Neural cell (in vitro differentiated cells): ENCODE data around the gene TNC. TPM values are rescaled to one million over a fixed set of nuclear protein-coding genes. Genes with fewer than 3 reads are reported as not detected.

ENCODE experiments used
- H2AFZ ChIP-seq: fragments of 200-600, 300-800 bp; sonication (generic), shearing (Covaris generic); 2 replicates; pipeline ENCODE4 v1.6.0; 2014; ENCODE audit warnings: low read depth, mild to moderate bottlenecking, antibody characterized with exemption, low read length, moderate library complexity
- H3F3A ChIP-seq: fragments of 200-600 bp; shearing (Covaris generic); 2 replicates; pipeline ENCODE4 v1.6.1; 2016; ENCODE audit warnings: mild to moderate bottlenecking, moderate library complexity, mixed read lengths, antibody characterized with exemption, low read length; ENCODE audit not compliant: insufficient read depth, poor library complexity, severe bottlenecking
- H3K27ac ChIP-seq: fragments of 200-600, 300-800 bp; sonication (generic), shearing (Covaris generic); 2 replicates; pipeline ENCODE4 v1.5.1; 2014; ENCODE audit warnings: mild to moderate bottlenecking, low read length, moderate library complexity
- H3K27me3 ChIP-seq: fragments of 300-800, 200-600 bp; sonication (generic), shearing (Covaris generic); 2 replicates; pipeline ENCODE4 v1.6.0; 2014; ENCODE audit warnings: mild to moderate bottlenecking, low read depth, low read length, moderate library complexity; ENCODE audit not compliant: insufficient read depth
- H3K36me3 ChIP-seq: fragments of 300-800, 200-600 bp; sonication (generic), shearing (Covaris generic); 2 replicates; pipeline ENCODE4 v1.5.1; 2014; ENCODE audit warnings: mild to moderate bottlenecking, antibody characterized with exemption, low read length, moderate library complexity; ENCODE audit not compliant: insufficient read depth
- H3K4me2 ChIP-seq: fragments of 300-800, 200-600 bp; sonication (generic), shearing (Covaris generic); 2 replicates; pipeline ENCODE4 v1.6.0; 2014; ENCODE audit warnings: mild to moderate bottlenecking, low read length
- H3K4me3 ChIP-seq: fragments of 300-800, 200-600 bp; sonication (generic), shearing (Covaris generic); 2 replicates; pipeline ENCODE4 v1.5.1; 2014; ENCODE audit warnings: mild to moderate bottlenecking, low read length, moderate library complexity
- H3K79me2 ChIP-seq: fragments of 200-600 bp; shearing (Covaris generic); replicated peaks from 2 replicates; pipeline ENCODE4 v1.6.0; 2014; ENCODE audit warnings: mild to moderate bottlenecking, low read length, moderate library complexity; ENCODE audit not compliant: insufficient read depth
- H3K9ac ChIP-seq: fragments of 300-800, 200-600 bp; sonication (generic), shearing (Covaris generic); 2 replicates; pipeline ENCODE4 v1.6.1; 2016; ENCODE audit warnings: mild to moderate bottlenecking, low read length, mixed read lengths
- H3K9me2 ChIP-seq: fragments of 200-600 bp; shearing (Covaris generic); 2 replicates; pipeline ENCODE4 v1.6.1; 2016; ENCODE audit warnings: mild to moderate bottlenecking, low read length, mixed read lengths; ENCODE audit not compliant: insufficient read depth
- H3K9me3 ChIP-seq: fragments of 200-600, 300-800 bp; sonication (generic), shearing (Covaris generic); 2 replicates; pipeline ENCODE4 v1.6.1; 2016; ENCODE audit warnings: mild to moderate bottlenecking, mixed run types, low read length, moderate library complexity, mixed read lengths
- H4K20me1 ChIP-seq: fragments of 200-600 bp; shearing (Covaris generic); 2 replicates; pipeline ENCODE4 v1.6.1; 2016; ENCODE audit warnings: mild to moderate bottlenecking, mixed run types; ENCODE audit not compliant: insufficient read depth
- CTCF ChIP-seq: fragments of 450-650 bp; IDR thresholded peaks from 2 replicates; pipeline ENCODE4 v1.5.1; 2014; ENCODE audit warnings: antibody characterized with exemption, mild to moderate bottlenecking, moderate library complexity; ENCODE audit not compliant: poor library complexity, severe bottlenecking
- EP300 ChIP-seq: fragments of 450-650 bp; conservative IDR thresholded peaks from 2 replicates; pipeline ENCODE4 v1.6.1; 2014; ENCODE audit warnings: antibody characterized with exemption, mild to moderate bottlenecking, moderate library complexity; ENCODE audit not compliant: poor library complexity, severe bottlenecking
- EZH2 ChIP-seq: fragments of 200-600, 300-800 bp; shearing (Covaris generic), sonication (generic); IDR thresholded peaks from 2 replicates; pipeline ENCODE4 v1.6.1; 2014; ENCODE audit warnings: antibody characterized with exemption, low read length, borderline replicate concordance, mild to moderate bottlenecking; ENCODE audit not compliant: insufficient read depth, poor library complexity, severe bottlenecking
- MXI1 ChIP-seq: fragments of 450-650 bp; conservative IDR thresholded peaks from 2 replicates; pipeline ENCODE4 v1.6.1; 2014; ENCODE audit warnings: antibody characterized with exemption, mild to moderate bottlenecking; ENCODE audit not compliant: poor library complexity, severe bottlenecking
- POLR2AphosphoS5 ChIP-seq: IDR thresholded peaks from 2 replicates; pipeline ENCODE4 v1.6.1; 2012
- RAD21 ChIP-seq: fragments of 450-650 bp; conservative IDR thresholded peaks from 2 replicates; pipeline ENCODE4 v1.6.1; 2014; ENCODE audit warnings: antibody characterized with exemption, mild to moderate bottlenecking, moderate library complexity
- REST ChIP-seq: IDR thresholded peaks from 2 replicates; pipeline ENCODE4 v1.6.1; 2012; ENCODE audit warnings: borderline replicate concordance
- SMC3 ChIP-seq: fragments of 450-650 bp; conservative IDR thresholded peaks from 2 replicates; pipeline ENCODE4 v1.6.1; 2014; ENCODE audit warnings: antibody characterized with exemption, mild to moderate bottlenecking, moderate library complexity; ENCODE audit not compliant: poor library complexity
- TAF1 ChIP-seq: IDR thresholded peaks from 2 replicates; pipeline ENCODE4 v1.6.1; 2012; ENCODE audit warnings: low read depth
- polyA plus RNA-seq: library from polyadenylated mRNA; depleted of rRNA; stranded (reverse); fragments of >200 nt; gene quantifications from 2 replicates; pipeline ENCODE4 v1.2.3, GENCODE V29; 2014

Gene TNC
- polyA plus RNA-seq, 1 donor from 2014 or later, result 2.1 TPM

DNA sequence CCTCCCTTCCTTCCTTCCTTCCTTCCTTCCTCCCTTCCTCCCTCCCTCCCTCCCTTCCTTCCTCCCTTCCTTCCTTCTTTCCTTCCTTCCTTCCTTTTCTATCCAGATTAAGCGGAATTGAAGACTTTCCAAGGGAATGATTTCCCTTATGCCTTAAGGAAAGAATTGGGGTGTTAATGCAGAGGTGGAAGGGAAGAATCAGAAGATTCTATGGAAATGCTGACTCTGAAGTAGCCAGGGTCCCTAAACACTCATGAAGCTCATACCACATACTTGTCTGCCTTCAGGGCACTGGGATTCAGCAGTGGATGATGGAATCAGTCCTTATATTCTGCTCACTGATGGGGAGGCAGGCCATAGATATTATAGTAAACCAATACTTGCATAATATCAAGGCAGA lies 48.2 kb downstream of the TNC start:
- no peak overlapping the region for H2AFZ ChIP-seq

GRCh38 chr9:115069302-115069701 lies 48.7 kb downstream of the TNC start:
- H3K27ac ChIP-seq, result no peak overlapping the region
- no peak overlapping the region for H3K4me2 ChIP-seq
- H3K27me3 ChIP-seq, result no peaks in the 10 kb centered on the region
- H3K9me3 ChIP-seq, result no peaks in the 10 kb centered on the region
- H2AFZ ChIP-seq, result no peak overlapping the region
- no peaks in the 10 kb centered on the region for H3F3A ChIP-seq
- no peaks in the 10 kb centered on the region for H4K20me1 ChIP-seq
- no peaks in the 10 kb centered on the region for H3K79me2 ChIP-seq
- no peaks in the 10 kb centered on the region for H3K36me3 ChIP-seq
- no peak overlapping the region for H3K9ac ChIP-seq
- no peak overlapping the region for H3K4me3 ChIP-seq
- H3K9me2 ChIP-seq, result no peaks in the 10 kb centered on the region
- TF ChIP-seq RAD21 (no peak), POLR2AphosphoS5 (no peak), EP300 (no peak), TAF1 (no peak), REST (no peak), EZH2 (no peak), SMC3 (no peak)

More for the DNA sequence above, 48.2 kb downstream of the TNC start:
- Histone ChIP-seq H3K9ac (no peak overlapping the region), H3K4me3 (no peak overlapping the region), H3K27me3 (no peaks in the 10 kb centered on the region), H3F3A (no peaks in the 10 kb centered on the region), H4K20me1 (no peaks in the 10 kb centered on the region), H3K27ac (no peak overlapping the region), H3K9me3 (no peaks in the 10 kb centered on the region), H3K36me3 (no peaks in the 10 kb centered on the region), H3K79me2 (no peaks in the 10 kb centered on the region), H3K4me2 (no peak overlapping the region), H3K9me2 (no peaks in the 10 kb centered on the region)
- TF ChIP-seq TAF1 (no peak), CTCF (no peak), POLR2AphosphoS5 (no peak), RAD21 (no peak), SMC3 (no peak), REST (no peak), EP300 (no peak), EZH2 (no peak), MXI1 (no peak)
